GM12873 (cell line): ENCODE measurements around the gene UNC5CL.

ENCODE experiments used
- CTCF ChIP-seq: IDR thresholded peaks from 2 replicates; pipeline ENCODE4 v1.5.1; 2012; ENCODE audit warnings: low read depth, mild to moderate bottlenecking, moderate library complexity, low read length, control low read depth; ENCODE audit not compliant: insufficient read depth; ENCODE audit errors: missing control alignments

UNC5CL gene

GRCh38 chr6:40989204-40990169, 49.5 kb downstream of the UNC5CL start:
- no peak for TF ChIP-seq CTCF

GRCh38 chr6:40988634-40989033, 50.4 kb downstream of the UNC5CL start:
- no peak for TF ChIP-seq CTCF

GRCh38 chr6:40986921-40987819, 51.9 kb downstream of the UNC5CL start:
- no peak for TF ChIP-seq CTCF

GRCh38 chr6:40986364-40986763, 52.7 kb downstream of the UNC5CL start:
- no peak for TF ChIP-seq CTCF

- no peak for TF ChIP-seq CTCF
These were observed 55.3 kb downstream of the UNC5CL start for GRCh38 chr6:40983752-40984151.

GRCh38 chr6:40982917-40983316, 56.1 kb downstream of the UNC5CL start:
- TF ChIP-seq CTCF = no peak

- TF ChIP-seq CTCF = no peak
These were observed 60.2 kb downstream of the UNC5CL start for GRCh38 chr6:40978687-40979289.
